Gastrocnemius medialis (tissue), 4 donors: ENCODE measurements around the gene APOD. TPM values are rescaled to one million over a fixed set of nuclear protein-coding genes. Genes with fewer than 3 reads are reported as not detected.
"Not testable (repeated sequence)": the region's sequence is repeated elsewhere in the genome, so short reads cannot be mapped to it uniquely, and the experiment has no call there.

ENCODE experiments used
- ATAC-seq, 2 donors: fragments of 150-250 bp; one replicate each; pipeline ENCODE4 v1.9.1; 2016
- DNase-seq, 2 donors: peaks; one replicate each; pipeline ENCODE4 v3.0.0-alpha.2; 2019
- H3K27ac ChIP-seq, 4 donors: fragments of 200-600 bp; sonication (generic); 1 replicate in 1 of 4; 2 replicates in 3 of 4; pipeline ENCODE4 v1.5.1; 2016 to 2018; ENCODE audit warnings: mild to moderate bottlenecking in 2 of 4, moderate library complexity in 1 of 4
- H3K27me3 ChIP-seq, 3 donors: fragments of 200-600 bp; sonication (generic) in 2 of 3; 1 replicate in 1 of 3; 2 replicates in 2 of 3; pipeline versions ENCODE4 v1.5.1 to v1.6.0; 2016 to 2019; ENCODE audit warnings: mild to moderate bottlenecking in 1 of 3, moderate library complexity in 1 of 3
- H3K36me3 ChIP-seq, 2 donors: fragments of 200-600 bp; sonication (generic) in 1 of 2; one replicate each; pipeline ENCODE4 v1.5.1; 2017 to 2018
- H3K4me1 ChIP-seq, 2 donors: fragments of 200-600 bp; sonication (generic) in 1 of 2; one replicate each; pipeline ENCODE4 v1.5.1; 2016 to 2017; ENCODE audit warnings: mild to moderate bottlenecking in 2 of 2
- H3K4me3 ChIP-seq, 4 donors: fragments of 200-600 bp; sonication (generic) in 3 of 4; 1 replicate in 1 of 4; 2 replicates in 3 of 4; pipeline ENCODE4 v1.5.1; 2016 to 2019; ENCODE audit warnings: mild to moderate bottlenecking in 2 of 4
- H3K9me3 ChIP-seq, 3 donors: fragments of 200-600 bp; sonication (generic) in 2 of 3; 1 replicate in 1 of 3; 2 replicates in 2 of 3; pipeline ENCODE4 v1.5.1; 2016 to 2019
- CTCF ChIP-seq, 5 experiments: fragments of 450-650 bp in 3 of 5; fragments of 200-600 bp in 2 of 5; sonication (generic) in 2 of 5; IDR thresholded peaks in 4 of 5; conservative IDR thresholded peaks in 1 of 5; 1 replicate in 4 of 5; 2 replicates in 1 of 5; pipeline ENCODE4 v1.5.1; 2016 to 2019; ENCODE audit warnings: antibody characterized with exemption in 5 of 5, mild to moderate bottlenecking in 3 of 5, moderate library complexity in 3 of 5
- POLR2A ChIP-seq, 2 donors: fragments of 450-650 bp; IDR thresholded peaks; one replicate each; pipeline ENCODE4 v1.6.1; 2017; ENCODE audit warnings: antibody characterized with exemption in 2 of 2, mild to moderate bottlenecking in 2 of 2, moderate library complexity in 2 of 2
- in situ Hi-C, 4 donors: fragments of 200-750 bp; cut with MboI; loops; one replicate each; pipeline versions ENCODE4 v1.15.0 to v1.8.0; 2017; ENCODE audit warnings: low sequenced_read_pairs in 4 of 4
- intact Hi-C: fragments of 100-400 bp; cut with DNase I; formaldehyde crosslinking; loops from one replicate; pipeline ENCODE4 v1.15.1; 2023; ENCODE audit warnings: low total_unique reads
- total RNA-seq, 4 donors: library from RNA; depleted of rRNA; stranded (reverse); fragments of >200 nt; gene quantifications; one replicate each; pipeline versions ENCODE4 v1.1.0 to v1.2.3, GENCODE V29; 2016

Gene APOD
- total RNA-seq, 4 donors from 2014 or later: 602 to 801 (median 626) TPM

- DNase-seq, H3K4me3 ChIP-seq, ATAC-seq, intact Hi-C loops, H3K27me3 ChIP-seq, H3K9me3 ChIP-seq, H3K4me1 ChIP-seq, H3K27ac ChIP-seq, H3K36me3 ChIP-seq: not testable (repeated sequence)
- in situ Hi-C loops: loop anchor here in 1 of 4 donors (25.0 kb wide), 1 partner anchor 220 kb away; no protein-coding TSS in a partner anchor
Measured at GRCh38 chr3:195617134-195617533, 33.4 kb upstream of the APOD start.

- no peak overlapping the region for H3K4me3 ChIP-seq
- H3K27me3 ChIP-seq: no peaks in the 10 kb centered on the region
- H3K4me1 ChIP-seq: no peaks in the 10 kb centered on the region
- in situ Hi-C loops (loop anchor here in 1 of 4 donors (25.0 kb wide), 1 partner anchor 221 kb away; no protein-coding TSS in a partner anchor), intact Hi-C loops (no loop called here)
- DNase-seq (no peak), ATAC-seq (no peak)
- H3K36me3 ChIP-seq: no peaks in the 10 kb centered on the region
- H3K27ac ChIP-seq: no peak overlapping the region
- TF ChIP-seq CTCF (IDR thresholded peaks at IDR 0.05 in 4 of 5, conservative IDR thresholded peaks at IDR 0.05 in 1 of 5) (no peak), POLR2A (IDR thresholded peaks at IDR 0.05) (no peak)
- H3K9me3 ChIP-seq: no peaks in the 10 kb centered on the region
Measured at GRCh38 chr3:195616681-195617080, 32.9 kb upstream of the APOD start.

- in situ Hi-C loops: loop anchor here in 1 of 4 donors (25.0 kb wide), 1 partner anchor 221 kb away; no protein-coding TSS in a partner anchor
Measured at GRCh38 chr3:195615952-195616537, 32.3 kb upstream of the APOD start.

GRCh38 chr3:195614672-195615504, 31.1 kb upstream of the APOD start:
- ATAC-seq, H3K4me1 ChIP-seq, DNase-seq, H3K36me3 ChIP-seq, H3K27ac ChIP-seq, intact Hi-C loops, H3K4me3 ChIP-seq, H3K27me3 ChIP-seq, H3K9me3 ChIP-seq: not testable (repeated sequence)
- in situ Hi-C loops: loop anchor here in 1 of 4 donors (25.0 kb wide), 1 partner anchor 222 kb away; no protein-coding TSS in a partner anchor

More at GRCh38 chr3:195615952-195616537, 32.3 kb upstream of the APOD start:
- H3K27ac ChIP-seq, H3K4me1 ChIP-seq, ATAC-seq, H3K36me3 ChIP-seq, H3K9me3 ChIP-seq, intact Hi-C loops, H3K4me3 ChIP-seq, H3K27me3 ChIP-seq, DNase-seq: not testable (repeated sequence)

- intact Hi-C loops: no loop called here
- in situ Hi-C loops: loop anchor here in 1 of 4 donors (25.0 kb wide), 1 partner anchor 224 kb away; no protein-coding TSS in a partner anchor
Measured at GRCh38 chr3:195613468-195614069, 29.8 kb upstream of the APOD start.

More at GRCh38 chr3:195613468-195614069, 29.8 kb upstream of the APOD start:
- Histone ChIP-seq H3K27me3 (no peaks in the 10 kb centered on the region), H3K27ac (peak overlapping the region in 1 of 4 donors; percentile 46), H3K36me3 (no peaks in the 10 kb centered on the region), H3K9me3 (no peaks in the 10 kb centered on the region), H3K4me1 (no peaks in the 10 kb centered on the region), H3K4me3 (no peak overlapping the region)
- peak; percentile 58 to 68 for ATAC-seq
- TF ChIP-seq POLR2A (IDR thresholded peaks at IDR 0.05) (no peak), CTCF (IDR thresholded peaks at IDR 0.05 in 4 of 5, conservative IDR thresholded peaks at IDR 0.05 in 1 of 5) (no peak)
- peak in 1 of 2 donors; percentile 68 for DNase-seq
